GM12878 (cell line): ENCODE measurements around the gene SPARC. TPM values are rescaled to one million over a fixed set of nuclear protein-coding genes. Genes with fewer than 3 reads are reported as not detected.

Experiments
- ATAC-seq: fragments of 200-7000 bp; cut with Tn5 transposase; 3 replicates; pipeline ENCODE4 v1.9.1; 2020; ENCODE audit warnings: mild to moderate bottlenecking, moderate library complexity
- BruUV-seq: library from RNA; stranded (reverse); fragments of 400-500 nt; replicated peaks from 2 replicates; lab custom pipeline; 2021; lab: Mats Ljungman, UMichigan
- CTCF ChIA-PET: fragments of 300-600 bp; sonication (Branson Sonifier 250); formaldehyde crosslinking; extraction: SDS; loops from one replicate; lab custom pipeline; 2021; ENCODE audit warnings: inconsistent platforms; lab: Yijun Ruan, JAX
- POLR2A ChIA-PET: fragments of 350-600 bp; formaldehyde crosslinking; extraction: SDS; loops from one replicate; lab custom pipeline; 2021; ENCODE audit warnings: inconsistent platforms; lab: Charles Lee
- RAD21 ChIA-PET: fragments of 300-600 bp; sonication (Branson Sonifier 250); formaldehyde crosslinking; loops from one replicate; lab custom pipeline; 2023; ENCODE audit warnings: antibody characterized with exemption; ENCODE audit not compliant: unreplicated experiment; lab: Charles Lee
- SMC1A ChIA-PET: fragments of 300-600 bp; sonication (Branson Sonifier 250); formaldehyde crosslinking; loops from one replicate; lab custom pipeline; 2023; ENCODE audit not compliant: unreplicated experiment, uncharacterized antibody; lab: Charles Lee
- DNase-seq: peaks from one replicate; pipeline ENCODE4 v3.0.0-alpha.2; 2011; ENCODE audit warnings: low read depth, low spot score
- FAIRE-seq: peaks from 3 replicates; lab custom pipeline; 2011; peaks lifted over from hg19 to GRCh38; lab: Jason Lieb, UNC
- H2AFZ ChIP-seq: 2 replicates; pipeline ENCODE4 v1.6.0; 2011; ENCODE audit warnings: low read depth, low read length, control low read depth; ENCODE audit not compliant: control insufficient read depth
- H3K27ac ChIP-seq: 2 replicates; pipeline ENCODE4 v1.5.1; 2011; ENCODE audit warnings: control low read depth; ENCODE audit not compliant: control insufficient read depth, insufficient read depth
- H3K27me3 ChIP-seq, 2 experiments: replicated peaks in 1 of 2; 2 replicates each; pipeline versions ENCODE4 v1.6.0 to v1.6.1; 2011; ENCODE audit warnings: low read length in 1 of 2; ENCODE audit not compliant: control insufficient read depth in 2 of 2, insufficient read depth in 2 of 2
- H3K36me3 ChIP-seq, 2 experiments: 2 replicates each; pipeline ENCODE4 v1.5.1; 2011; ENCODE audit warnings: low read length in 1 of 2; ENCODE audit not compliant: control insufficient read depth in 2 of 2, insufficient read depth in 2 of 2
- H3K4me1 ChIP-seq: 2 replicates; pipeline ENCODE4 v1.6.1; 2011; ENCODE audit warnings: mild to moderate bottlenecking, low read length, moderate library complexity, mixed read lengths; ENCODE audit not compliant: control insufficient read depth, insufficient read depth
- H3K4me2 ChIP-seq: 2 replicates; pipeline ENCODE4 v1.6.0; 2011; ENCODE audit warnings: control low read depth; ENCODE audit not compliant: control insufficient read depth, insufficient read depth
- H3K4me3 ChIP-seq: fragments of 200-600 bp; sonication (generic); 2 replicates; pipeline ENCODE4 v1.5.1; 2016
- H3K79me2 ChIP-seq: 2 replicates; pipeline ENCODE4 v1.6.0; 2011; ENCODE audit warnings: low read length; ENCODE audit not compliant: control insufficient read depth, insufficient read depth
- H3K9ac ChIP-seq: 2 replicates; pipeline ENCODE4 v1.8.0; 2011; ENCODE audit warnings: low read length, control low read depth, mixed read lengths; ENCODE audit not compliant: control insufficient read depth, insufficient read depth
- H3K9me3 ChIP-seq: replicated peaks from 3 replicates; pipeline ENCODE4 v1.5.1; 2011; ENCODE audit warnings: mild to moderate bottlenecking, low read length; ENCODE audit not compliant: control insufficient read depth, insufficient read depth
- H4K20me1 ChIP-seq: 2 replicates; pipeline ENCODE4 v1.6.0; 2011; ENCODE audit not compliant: control insufficient read depth, insufficient read depth
- YY1 ChIP-seq: IDR thresholded peaks from 2 replicates; pipeline ENCODE4 v1.6.1; 2011; ENCODE audit warnings: low read depth, mild to moderate bottlenecking, low read length
- WGBS: methylation state at CpG from one replicate; pipeline ENCODE4 v1.1.6; 2016; ENCODE audit warnings: low lambda C conversion rate; ENCODE audit not compliant: insufficient replicate concordance, insufficient coverage; ENCODE audit errors: missing lambda C conversion rate; 5-methylcytosine and 5-hydroxymethylcytosine counted together
- in situ Hi-C: fragments of 300-500 bp; cut with MboI; formaldehyde crosslinking; loops from 9 replicates; pipeline ENCODE4 v1.14.3; 2018; ENCODE audit warnings: mixed read lengths
- intact Hi-C: fragments of 100-400 bp; cut with micrococcal nuclease; formaldehyde crosslinking; loops from one replicate; pipeline ENCODE4 v1.14.2; 2022; ENCODE audit not compliant: unreplicated experiment
- polyA plus RNA-seq, 11 experiments: library from polyadenylated mRNA; depleted of rRNA in 4 of 11; unstranded in 6 of 11; stranded (reverse) in 5 of 11; fragments of >200 nt; fragmentation: Nextera tagmentation in 4 of 11; fragmentation: Illumina TruSeq in 1 of 11; extraction: Ambion mirVana in 4 of 11; extraction: Trizol in 1 of 11; gene quantifications; 1 replicate in 1 of 11; 2 replicates in 10 of 11; pipeline versions ENCODE4 v1.2.1 to v1.2.3, GENCODE V29; 2011 to 2016; ENCODE audit warnings: inconsistent platforms in 2 of 11, missing spikeins in 2 of 11, low read depth in 1 of 11
- total RNA-seq, 4 experiments: library from RNA; depleted of rRNA in 3 of 4; stranded (reverse); fragments of >200 nt in 3 of 4; fragmentation: Illumina TruSeq in 1 of 4; extraction: Trizol in 1 of 4; gene quantifications; 2 replicates each; pipeline versions ENCODE4 v1.2.1 to v1.2.3, GENCODE V29; 2013 to 2021
- TF ChIP-seq, protein P1 (sequence below): fragments of 450-650 bp; IDR thresholded peaks from 2 replicates; pipeline ENCODE4 v1.6.1; 2016; ENCODE audit warnings: mild to moderate bottlenecking

SPARC gene
- total and polyA plus RNA-seq, 10 of the 15 experiments (the other 5 are each of a cell fraction or from before 2014, with no cell fraction given), result 29.6 to 154 (median 57.0) TPM

DNA sequence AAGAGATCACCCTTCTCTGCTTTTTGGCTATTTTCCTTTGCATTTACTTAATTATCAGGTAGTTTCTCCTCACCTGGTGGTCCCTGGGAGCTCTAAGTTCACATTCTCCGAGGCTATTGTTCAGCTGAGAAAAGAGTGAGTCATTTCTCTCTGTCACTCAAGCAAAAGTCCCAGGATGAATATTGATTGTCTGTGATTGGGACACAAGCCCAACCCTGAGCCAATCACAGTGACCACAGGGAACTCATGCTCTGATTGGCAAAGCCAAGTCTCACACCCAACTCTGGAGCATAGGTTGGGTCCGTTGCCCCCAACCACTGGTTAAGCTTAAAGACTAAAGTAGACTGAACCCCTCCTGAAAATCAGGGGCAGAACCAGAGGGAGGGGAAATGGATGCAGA, 67.8 kb downstream of the SPARC start:
- POLR2A ChIA-PET, result interaction anchor here (1.0 kb wide), 1 partner anchor 10 kb away, joined by 3 read pairs; no protein-coding TSS in a partner anchor
- Histone ChIP-seq H2AFZ (no peak overlapping the region), H3K36me3 (no peaks in the 10 kb centered on the region), H3K9ac (no peak overlapping the region), H3K79me2 (no peaks in the 10 kb centered on the region), H3K9me3 (no peaks in the 10 kb centered on the region), H3K4me1 (peaks cover 15% of the 10 kb centered on the region), H3K27me3 (no peaks in the 10 kb centered on the region; a peak in 1 of 4 replicates), H3K4me3 (no peak overlapping the region), H3K27ac (no peak overlapping the region), H4K20me1 (no peaks in the 10 kb centered on the region)
- ATAC-seq (peak; percentile 50), DNase-seq (no peak), FAIRE-seq (no peak)
- BruUV-seq, result no TSS peak
- CTCF ChIA-PET, result interaction anchor here (0.7 to 2.0 kb wide), 6 partner anchors 11 to 801 kb away, joined by 3 to 7 read pairs (median 4); no protein-coding TSS in a partner anchor
- SMC1A ChIA-PET, result interaction anchor here (0.9 to 2.7 kb wide), 4 partner anchors 9 to 34 kb away, joined by 3 to 10 read pairs (median 6); no protein-coding TSS in a partner anchor
- RAD21 ChIA-PET, result interaction anchor here (0.7 to 3.4 kb wide), 6 partner anchors 30 to 102 kb away, joined by 3 to 17 read pairs (median 3); no protein-coding TSS in a partner anchor
- intact Hi-C loops, result no loop called here
- in situ Hi-C loops, result no loop called here
- WGBS, result 0% methylated on average over 2 of the region's 2 CpGs
- TF ChIP-seq YY1, result no peak
- TF ChIP-seq, protein P1, sequence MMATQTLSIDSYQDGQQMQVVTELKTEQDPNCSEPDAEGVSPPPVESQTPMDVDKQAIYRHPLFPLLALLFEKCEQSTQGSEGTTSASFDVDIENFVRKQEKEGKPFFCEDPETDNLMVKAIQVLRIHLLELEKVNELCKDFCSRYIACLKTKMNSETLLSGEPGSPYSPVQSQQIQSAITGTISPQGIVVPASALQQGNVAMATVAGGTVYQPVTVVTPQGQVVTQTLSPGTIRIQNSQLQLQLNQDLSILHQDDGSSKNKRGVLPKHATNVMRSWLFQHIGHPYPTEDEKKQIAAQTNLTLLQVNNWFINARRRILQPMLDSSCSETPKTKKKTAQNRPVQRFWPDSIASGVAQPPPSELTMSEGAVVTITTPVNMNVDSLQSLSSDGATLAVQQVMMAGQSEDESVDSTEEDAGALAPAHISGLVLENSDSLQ, result peak; percentile 90
- TF ChIP-seq, all 136 proteins: peak for 1
- H3K4me2 ChIP-seq, result no peak overlapping the region
